Measurements from ENCODE around the gene TAP2.
"Not testable (repeated sequence)": the region's sequence is repeated elsewhere in the genome, so short reads cannot be mapped to it uniquely, and the experiment has no call there.

Gene TAP2

DNA sequence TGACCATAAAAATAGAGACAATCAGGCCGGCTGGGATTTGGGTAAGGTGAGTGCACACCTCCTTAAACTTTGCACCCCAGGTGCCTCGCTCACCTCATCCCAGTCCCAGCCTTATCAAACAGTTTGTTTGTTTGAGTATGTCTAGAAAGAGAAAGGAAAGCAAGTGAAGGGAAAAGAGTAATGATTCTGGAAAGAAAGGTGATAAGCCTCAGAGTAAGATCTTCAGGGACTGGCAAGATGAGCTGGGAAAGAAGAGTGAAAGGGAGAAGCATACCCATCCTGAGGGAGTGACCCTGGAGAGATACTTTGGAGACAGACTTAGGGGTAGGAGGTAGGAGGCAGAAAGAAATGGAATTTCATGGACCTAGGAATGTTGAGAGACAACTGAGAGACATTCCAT lies 1.7 kb downstream of the TAP2 start:
- DNase-seq (ENCODE audit: low read depth in 2 of 3, low spot score in 2 of 3), result no peak

GRCh38 chr6:32835167-32835893 lies 3.2 kb downstream of the TAP2 start:
- DNase-seq (ENCODE audit: low read depth in 2 of 3, low spot score in 2 of 3), result no peak

GRCh38 chr6:32833664-32834063 lies 4.9 kb downstream of the TAP2 start:
- DNase-seq (ENCODE audit: low read depth in 2 of 3, low spot score in 2 of 3), result no peak

GRCh38 chr6:32832535-32832934 lies 6.0 kb downstream of the TAP2 start:
- DNase-seq (ENCODE audit: low read depth in 2 of 3, low spot score in 2 of 3), result no peak

GRCh38 chr6:32830936-32831335 lies 7.6 kb downstream of the TAP2 start:
- DNase-seq (ENCODE audit: low read depth in 2 of 3, low spot score in 2 of 3), result no peak

GRCh38 chr6:32830017-32830416 lies 8.5 kb downstream of the TAP2 start:
- DNase-seq (ENCODE audit: low read depth in 2 of 3, low spot score in 2 of 3), result no peak

- DNase-seq (ENCODE audit: low read depth in 2 of 3, low spot score in 2 of 3), result no peak
Observed at GRCh38 chr6:32829495-32829894, 9.0 kb downstream of the TAP2 start.

GRCh38 chr6:32827025-32827424 lies 11.5 kb downstream of the TAP2 start:
- no peak for DNase-seq (ENCODE audit: low read depth in 2 of 3, low spot score in 2 of 3)

DNA sequence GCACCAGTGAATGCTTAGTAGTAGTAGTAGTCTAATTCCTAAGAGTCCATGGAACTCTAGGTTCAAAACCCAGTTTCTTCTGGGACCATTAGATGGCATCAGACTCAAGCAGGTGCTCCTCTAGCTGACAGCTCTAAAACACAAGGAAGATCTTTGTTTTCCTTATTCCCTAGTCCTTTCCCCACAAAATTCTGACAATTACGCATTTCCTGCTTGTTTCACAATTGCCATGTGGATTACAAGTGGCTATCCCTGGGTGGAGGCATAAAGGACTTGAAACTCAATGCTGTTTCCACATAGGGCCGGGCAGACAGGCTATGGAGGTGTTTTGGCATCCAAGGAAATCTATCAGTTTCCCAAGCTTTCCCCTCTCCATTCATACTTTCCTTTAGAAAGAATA lies 12.6 kb downstream of the TAP2 start:
- no peak for DNase-seq (ENCODE audit: low read depth in 2 of 3, low spot score in 2 of 3)

- DNase-seq (ENCODE audit: low read depth in 2 of 3, low spot score in 2 of 3), result no peak
Observed at GRCh38 chr6:32819729-32820128, 18.8 kb downstream of the TAP2 start.

DNA sequence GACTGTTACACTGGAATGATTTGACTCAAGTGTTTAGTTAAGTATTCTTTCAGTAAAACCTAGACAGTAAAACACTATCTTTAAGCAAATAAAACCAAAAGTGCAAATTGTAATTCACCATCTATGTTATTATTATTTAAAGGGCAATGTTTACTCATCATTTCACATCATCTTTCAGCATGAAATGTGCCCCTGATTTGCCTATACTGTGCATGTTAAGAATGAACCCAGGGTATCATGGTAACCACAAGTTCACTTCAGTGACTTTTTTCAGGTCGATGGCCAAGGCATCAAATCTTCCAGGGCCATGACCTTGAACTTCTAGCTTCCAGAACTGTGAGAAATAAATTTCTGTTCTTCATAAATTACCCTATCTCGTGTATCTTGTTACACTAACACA lies 19.7 kb downstream of the TAP2 start:
- no peak for DNase-seq (ENCODE audit: low read depth in 2 of 3, low spot score in 2 of 3)

DNA sequence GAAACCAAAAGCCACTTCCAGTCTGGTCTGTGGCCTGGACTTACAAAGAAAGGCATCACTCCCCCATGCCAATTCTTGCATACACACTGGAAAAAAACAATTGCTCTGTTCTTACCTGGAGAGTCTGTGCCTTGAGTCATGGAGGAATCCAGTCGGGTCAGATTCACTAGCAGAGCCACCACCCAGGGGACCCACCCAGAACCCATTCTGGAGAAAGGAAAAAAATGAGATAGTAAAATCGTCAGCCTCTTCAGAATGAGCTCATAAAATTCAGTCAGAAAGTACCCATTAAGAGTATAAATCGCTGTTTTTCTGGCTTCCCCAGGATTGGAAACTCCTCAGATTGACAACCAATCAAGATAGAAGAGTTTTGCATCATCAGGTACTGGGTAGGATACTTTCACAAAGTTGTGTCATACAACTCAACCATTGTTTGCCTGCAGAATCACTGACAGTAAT lies 21.8 kb downstream of the TAP2 start, which contains the start of gene HLA-DOB:
HLA-DOB (minus strand) TSS at position 257 of the 459 bp plus-strand sequence; CDS start at position 206, 51 bp downstream.
- no peak for DNase-seq (ENCODE audit: low read depth in 2 of 3, low spot score in 2 of 3)

- DNase-seq (ENCODE audit: low read depth in 2 of 3, low spot score in 2 of 3), result no peak
Observed at GRCh38 chr6:32815996-32816395, 22.5 kb downstream of the TAP2 start.

GRCh38 chr6:32815115-32815514 lies 23.4 kb downstream of the TAP2 start:
- no peak for DNase-seq (ENCODE audit: low read depth in 2 of 3, low spot score in 2 of 3)

GRCh38 chr6:32814145-32814544 lies 24.4 kb downstream of the TAP2 start:
- DNase-seq (ENCODE audit: low read depth in 2 of 3, low spot score in 2 of 3), result no peak

DNA sequence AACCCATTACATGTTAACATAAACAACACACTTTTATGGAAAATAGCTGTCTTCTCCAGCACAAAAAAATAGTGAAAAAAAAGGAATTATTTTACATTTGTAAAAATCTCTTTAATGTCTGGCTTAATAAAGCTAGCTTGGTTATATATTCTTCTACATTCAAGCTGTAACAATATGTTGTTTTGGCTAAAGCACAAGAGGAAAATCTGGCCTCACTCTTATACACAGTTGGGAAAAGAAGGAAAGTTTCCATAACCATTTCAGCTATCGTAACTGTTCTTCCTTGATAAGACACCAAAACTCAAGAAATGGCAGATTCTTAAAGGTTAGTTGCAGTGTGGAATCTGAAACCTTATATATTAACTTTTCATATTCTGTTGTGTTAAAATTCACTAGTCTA lies 29.4 kb downstream of the TAP2 start:
- DNase-seq (ENCODE audit: low read depth in 2 of 3, low spot score in 2 of 3), result no peak

DNA sequence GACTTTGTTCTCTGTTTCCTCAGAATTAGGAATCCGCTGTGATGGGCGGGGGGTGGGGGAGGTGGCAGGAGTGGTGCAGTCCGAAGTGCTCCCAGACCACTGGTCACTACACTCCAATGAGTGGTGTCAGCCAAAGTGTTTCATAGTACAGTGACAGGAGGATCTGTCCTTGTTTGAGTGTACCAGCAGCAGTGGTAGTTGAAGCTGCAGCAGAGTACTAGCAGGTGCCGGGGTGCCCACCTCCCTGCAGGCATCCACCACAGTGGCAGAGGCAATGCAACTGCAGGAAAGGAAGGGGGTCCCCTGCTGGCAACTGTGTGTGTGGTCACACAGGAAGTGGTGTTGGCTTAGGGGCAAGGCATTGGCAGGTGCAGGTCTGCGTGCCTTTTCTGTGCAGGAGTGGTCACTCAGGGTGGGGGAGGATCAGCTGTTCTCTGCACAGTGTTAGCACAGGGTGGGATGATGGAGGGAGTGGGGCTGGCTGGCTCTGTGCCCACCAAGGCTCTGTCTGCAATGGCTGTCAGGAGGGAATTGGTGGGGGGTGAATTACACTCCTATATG lies 31.4 kb downstream of the TAP2 start:
- no peak for DNase-seq (ENCODE audit: low read depth in 2 of 3, low spot score in 2 of 3)

DNA sequence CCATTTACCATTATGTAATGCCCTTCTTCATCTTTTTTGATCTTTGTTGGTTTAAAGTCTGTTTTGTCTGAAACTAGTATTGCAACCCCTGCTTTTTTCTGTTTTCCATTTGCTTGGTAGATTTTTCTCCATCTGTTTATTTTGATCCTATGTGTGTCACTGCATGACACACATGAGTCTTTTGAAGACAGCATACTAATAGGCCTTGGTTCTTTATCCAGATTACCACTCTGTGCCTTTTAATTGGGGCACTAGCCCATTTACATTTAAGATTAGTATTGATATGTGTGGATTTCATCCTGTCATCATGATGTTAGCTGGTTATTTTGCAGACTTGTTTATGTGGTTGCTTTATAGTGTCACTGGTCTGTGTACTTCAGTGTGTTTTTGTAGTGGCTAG lies 33.1 kb downstream of the TAP2 start:
- DNase-seq (ENCODE audit: low read depth in 2 of 3, low spot score in 2 of 3), result not testable (repeated sequence)

- no peak for DNase-seq (ENCODE audit: low read depth in 2 of 3, low spot score in 2 of 3)
Observed at GRCh38 chr6:32803416-32803815, 35.1 kb downstream of the TAP2 start.

DNA sequence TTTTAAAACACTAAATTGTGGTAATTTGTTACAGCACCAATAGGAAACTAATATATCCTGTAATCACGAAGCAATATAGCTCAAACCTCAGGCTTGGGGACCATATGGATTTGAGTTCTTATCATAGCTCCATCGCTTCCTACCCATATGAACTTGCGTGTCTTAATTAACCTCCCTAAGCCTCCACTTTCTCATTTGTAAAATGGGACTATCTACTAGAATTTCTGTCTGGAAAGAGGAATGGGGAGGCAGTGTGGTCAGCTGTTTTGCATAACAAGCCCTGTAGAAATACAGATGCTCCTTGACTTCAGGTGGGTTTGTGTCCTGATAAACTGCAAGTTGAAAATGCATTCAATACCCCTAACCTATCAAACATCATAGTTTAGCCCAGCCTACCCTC lies 38.8 kb downstream of the TAP2 start:
- no peak for DNase-seq (ENCODE audit: low read depth in 2 of 3, low spot score in 2 of 3)

DNA sequence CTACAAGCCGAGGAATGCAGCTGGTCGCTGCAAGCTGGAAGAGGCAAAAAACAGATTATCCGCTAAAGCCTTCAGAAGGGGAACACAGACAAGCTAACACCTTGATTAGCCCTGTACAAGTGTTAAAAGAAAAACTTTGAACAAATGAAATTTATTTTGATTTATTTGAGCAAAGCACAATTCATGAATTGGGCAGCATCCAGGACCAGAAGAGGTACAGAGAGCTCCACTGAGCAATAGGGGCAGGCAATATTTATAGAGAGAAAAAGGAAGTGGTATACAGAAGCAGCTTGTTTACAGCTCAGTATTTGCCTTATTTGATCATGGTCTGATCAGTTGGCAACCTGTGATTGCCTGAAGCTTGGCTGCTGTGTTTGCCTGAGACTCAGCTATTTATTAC lies 39.4 kb downstream of the TAP2 start:
- no peak for DNase-seq (ENCODE audit: low read depth in 2 of 3, low spot score in 2 of 3)

GRCh38 chr6:32796848-32797776 lies 41.4 kb downstream of the TAP2 start:
- DNase-seq (ENCODE audit: low read depth in 2 of 3, low spot score in 2 of 3), result peak; percentile 32 to 82 (median 80)
